Calu3 (cell line): ENCODE data around the gene ATP6V1B1. TPM values are rescaled to one million over a fixed set of nuclear protein-coding genes. Genes with fewer than 3 reads are reported as not detected.

Experiments
- BruUV-seq: library from RNA; stranded (reverse); fragments of 400-500 nt; replicated peaks from 2 replicates; lab custom pipeline; 2021; lab: Mats Ljungman, UMichigan
- CTCF ChIA-PET: fragments of 300-600 bp; sonication (Branson Sonifier 250); formaldehyde crosslinking; loops from one replicate; lab custom pipeline; 2022; ENCODE audit warnings: antibody characterized with exemption; lab: Charles Lee
- DNase-seq: peaks from one replicate; pipeline ENCODE4 v3.0.0; 2022
- H3K27ac Mint-ChIP-seq: one replicate; pipeline ENCODE4 v1.8.0; 2022; ENCODE audit warnings: mixed read lengths; ENCODE audit not compliant: unreplicated experiment
- H3K27me3 Mint-ChIP-seq: one replicate; pipeline ENCODE4 v1.8.0; 2022; ENCODE audit warnings: mixed read lengths; ENCODE audit not compliant: unreplicated experiment
- H3K36me3 Mint-ChIP-seq: one replicate; pipeline ENCODE4 v1.8.0; 2022; ENCODE audit warnings: mild to moderate bottlenecking, moderate library complexity, mixed read lengths; ENCODE audit not compliant: insufficient read depth, unreplicated experiment
- H3K4me1 Mint-ChIP-seq: one replicate; pipeline ENCODE4 v1.8.0; 2022; ENCODE audit warnings: mild to moderate bottlenecking, low read depth, mixed read lengths; ENCODE audit not compliant: unreplicated experiment
- H3K4me3 Mint-ChIP-seq: one replicate; pipeline ENCODE4 v1.8.0; 2022; ENCODE audit warnings: mild to moderate bottlenecking, low read depth, moderate library complexity, mixed read lengths; ENCODE audit not compliant: unreplicated experiment
- H3K9me3 Mint-ChIP-seq: one replicate; pipeline ENCODE4 v1.8.0; 2022; ENCODE audit warnings: low read depth, mixed read lengths; ENCODE audit not compliant: unreplicated experiment
- CTCF ChIP-seq: fragments of 200-600 bp; IDR thresholded peaks from one replicate; pipeline ENCODE4 v1.8.0; 2022; ENCODE audit warnings: antibody characterized with exemption; ENCODE audit not compliant: unreplicated experiment
- intact Hi-C: fragments of 100-400 bp; cut with micrococcal nuclease; formaldehyde crosslinking; loops from one replicate; pipeline ENCODE4 v1.10.0; 2022; ENCODE audit not compliant: unreplicated experiment
- total RNA-seq: library from RNA; stranded (reverse); gene quantifications from 2 replicates; pipeline ENCODE4 v1.2.3, GENCODE V29; 2022

The ATP6V1B1 gene
- total RNA-seq, 1 experiment from 2014 or later: not detected

- intact Hi-C loops: no loop called here
- Mint-ChIP-seq H3K27ac (no peak overlapping the region), H3K4me1 (peaks cover 17% of the 10 kb centered on the region), H3K27me3 (peaks cover 40% of the 10 kb centered on the region), H3K9me3 (no peaks in the 10 kb centered on the region), H3K36me3 (no peaks in the 10 kb centered on the region), H3K4me3 (peak overlapping the region; percentile 54)
- peak; percentile 86 for DNase-seq
- no TSS peak for BruUV-seq
- CTCF ChIA-PET: interaction anchor here (0.6 to 1.7 kb wide), 10 partner anchors 18 to 686 kb away, joined by 3 to 12 read pairs (median 4); no protein-coding TSS in a partner anchor
- peak; percentile 84 for TF ChIP-seq CTCF
Observed at GRCh38 chr2:70948337-70949003, 12.8 kb downstream of the ATP6V1B1 start.

GRCh38 chr2:70949086-70949485, 13.4 kb downstream of the ATP6V1B1 start:
- CTCF ChIA-PET: interaction anchor here (0.7 to 1.7 kb wide), 7 partner anchors 17 to 84 kb away, joined by 3 to 12 read pairs (median 6); no protein-coding TSS in a partner anchor
- H3K4me1 Mint-ChIP-seq: peaks cover 17% of the 10 kb centered on the region
- H3K4me3 Mint-ChIP-seq: no peak overlapping the region
- no peak for TF ChIP-seq CTCF
- H3K9me3 Mint-ChIP-seq: no peaks in the 10 kb centered on the region
- intact Hi-C loops: no loop called here
- no peak for DNase-seq
- peaks cover 40% of the 10 kb centered on the region for H3K27me3 Mint-ChIP-seq
- no peaks in the 10 kb centered on the region for H3K36me3 Mint-ChIP-seq
- H3K27ac Mint-ChIP-seq: no peak overlapping the region
- BruUV-seq: no TSS peak

- BruUV-seq: no TSS peak
- no peak for DNase-seq
- Mint-ChIP-seq H3K36me3 (no peaks in the 10 kb centered on the region), H3K27ac (no peak overlapping the region), H3K4me1 (no peaks in the 10 kb centered on the region), H3K9me3 (no peaks in the 10 kb centered on the region), H3K27me3 (peaks cover 63% of the 10 kb centered on the region), H3K4me3 (no peak overlapping the region)
- intact Hi-C loops: no loop called here
- CTCF ChIA-PET: no interaction called here
- no peak for TF ChIP-seq CTCF
Observed at GRCh38 chr2:70954886-70955285, 19.2 kb downstream of the ATP6V1B1 start.

- Mint-ChIP-seq H3K4me1 (no peaks in the 10 kb centered on the region), H3K9me3 (no peaks in the 10 kb centered on the region), H3K4me3 (no peak overlapping the region), H3K36me3 (no peaks in the 10 kb centered on the region), H3K27me3 (peaks cover 72% of the 10 kb centered on the region), H3K27ac (no peak overlapping the region)
- CTCF ChIA-PET: no interaction called here
- no peak for DNase-seq
- no peak for TF ChIP-seq CTCF
- intact Hi-C loops: no loop called here
- no TSS peak for BruUV-seq
Observed at GRCh38 chr2:70956141-70956540, 20.4 kb downstream of the ATP6V1B1 start.
